Ureter (tissue), 1 donor: ENCODE measurements around the gene DHX15. TPM values are rescaled to one million over a fixed set of nuclear protein-coding genes. Genes with fewer than 3 reads are reported as not detected.

Experiments
- DNase-seq: peaks from one replicate; pipeline ENCODE4 v3.0.0-alpha.2; 2020; ENCODE audit warnings: low spot score
- total RNA-seq: library from RNA; stranded (reverse); gene quantifications from one replicate; pipeline ENCODE4 v1.2.4, GENCODE V29; 2023
- donor health status: DM: yes; HTN: yes; CAD: no.

Gene DHX15
- total RNA-seq, 1 donor from 2014 or later, result 181 TPM

DNA sequence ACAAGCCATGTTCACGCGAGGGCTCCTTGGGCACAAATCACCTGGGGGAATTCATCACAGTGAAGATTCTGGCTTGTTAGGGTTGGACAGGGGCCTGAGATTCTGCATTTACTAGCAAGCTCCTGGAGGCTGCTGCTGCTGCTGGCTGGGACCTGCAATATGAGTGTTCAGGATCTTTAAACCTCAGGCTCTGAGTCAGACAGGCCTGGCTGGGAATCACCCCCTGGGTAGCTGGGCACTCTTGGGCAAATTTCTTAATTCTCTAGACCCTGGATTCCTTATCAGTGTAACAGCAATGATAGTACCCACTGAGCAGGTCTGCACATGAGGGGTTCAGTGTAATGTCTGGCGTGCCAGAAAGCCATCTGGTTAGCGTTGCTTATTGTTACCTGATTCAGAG is 101.5 kb downstream of the DHX15 start:
- no peak for DNase-seq

DNA sequence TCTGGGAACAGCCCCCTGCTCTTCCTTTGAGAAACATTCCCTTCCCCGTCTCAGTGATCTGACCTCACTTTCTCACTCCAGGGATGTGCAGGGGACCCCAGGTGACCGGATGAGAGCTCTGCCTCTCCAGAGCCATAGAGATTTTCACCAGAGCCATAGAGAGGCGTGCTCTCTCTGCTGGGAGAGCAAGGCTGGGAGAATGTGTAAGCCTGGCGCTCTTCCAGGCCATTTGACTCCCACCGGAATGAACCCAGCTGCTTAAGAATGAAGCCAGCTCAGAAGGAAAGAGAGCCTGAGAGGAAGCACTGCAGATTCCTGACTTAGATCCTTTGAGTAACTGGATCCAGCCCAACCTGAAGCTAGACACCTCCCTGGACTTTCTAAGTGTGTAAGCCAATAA is 106.4 kb downstream of the DHX15 start:
- no peak for DNase-seq

Other genes with a start within 250 kb of the DHX15 start
- 46.0 TPM for gene SOD3, start 211.0 kb upstream of the DHX15 start, total RNA-seq